ENCODE data around the gene ARHGAP42. TPM values are rescaled to one million over a fixed set of nuclear protein-coding genes. Genes with fewer than 3 reads are reported as not detected.

Gene ARHGAP42
- polyA plus RNA-seq, 4 donors, result 26.0 to 39.5 (median 26.4) TPM

DNA sequence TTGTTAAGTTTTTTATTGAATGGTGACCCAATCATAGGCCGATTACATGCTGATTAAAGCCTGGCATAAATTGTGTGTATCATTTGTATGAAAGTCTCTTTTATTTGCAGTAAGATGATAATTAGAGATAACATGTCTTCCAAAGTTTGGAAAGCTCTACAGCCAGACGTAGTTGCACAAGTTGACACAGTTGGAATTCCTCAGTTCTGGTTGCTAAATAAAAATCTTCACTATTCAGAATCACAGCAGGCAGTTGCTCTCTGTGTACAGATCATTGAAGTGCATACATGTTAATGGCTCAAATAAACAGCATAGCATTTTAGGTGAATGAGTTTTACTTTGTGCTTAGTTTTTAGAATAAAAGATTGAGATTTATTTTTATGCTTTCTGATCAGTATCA lies 69.5 kb downstream of the ARHGAP42 start:
- DNase-seq (ENCODE audit: low read depth in 4 of 4, low spot score in 3 of 4), result no peak

DNA sequence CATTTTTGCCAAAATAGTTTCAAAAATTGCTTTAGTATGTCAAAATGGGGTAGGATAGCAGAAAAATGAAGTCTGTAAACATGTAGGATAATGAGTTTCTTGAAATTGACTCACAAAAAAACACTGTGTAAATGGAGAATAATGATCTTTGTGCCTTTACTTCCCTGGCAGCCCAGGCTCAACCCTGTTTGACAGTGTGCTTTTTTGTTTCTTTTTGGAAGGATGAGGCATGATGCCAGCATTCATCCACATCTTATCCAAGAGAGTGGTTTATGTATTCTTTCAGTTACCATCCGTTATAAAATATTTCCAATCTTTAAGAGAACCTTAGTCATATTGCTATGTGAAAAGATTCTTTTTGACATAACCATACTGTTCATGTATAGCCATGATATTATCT lies 70.6 kb downstream of the ARHGAP42 start:
- DNase-seq (ENCODE audit: low read depth in 4 of 4, low spot score in 3 of 4), result no peak

DNA sequence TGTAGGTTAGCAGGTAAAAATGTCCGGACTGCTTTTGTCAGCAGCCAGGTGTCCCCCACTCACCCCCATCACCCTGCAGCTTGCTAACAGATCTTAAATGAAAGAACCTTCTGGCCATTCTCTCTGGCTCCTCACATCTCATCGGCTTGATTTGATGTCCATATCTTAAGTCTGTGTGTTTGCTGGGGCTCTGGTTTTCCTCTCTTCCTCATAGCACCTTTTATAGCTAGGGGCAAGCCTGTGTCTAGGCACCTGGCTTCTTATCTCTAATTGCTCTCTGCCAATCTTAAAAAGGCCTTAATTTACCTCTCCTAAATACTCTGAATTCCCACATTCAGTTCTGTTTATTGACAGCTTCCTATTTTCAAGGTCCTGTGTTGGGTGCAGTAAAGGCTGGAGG lies 72.0 kb downstream of the ARHGAP42 start:
- DNase-seq (ENCODE audit: low read depth in 4 of 4, low spot score in 3 of 4), result no peak

DNA sequence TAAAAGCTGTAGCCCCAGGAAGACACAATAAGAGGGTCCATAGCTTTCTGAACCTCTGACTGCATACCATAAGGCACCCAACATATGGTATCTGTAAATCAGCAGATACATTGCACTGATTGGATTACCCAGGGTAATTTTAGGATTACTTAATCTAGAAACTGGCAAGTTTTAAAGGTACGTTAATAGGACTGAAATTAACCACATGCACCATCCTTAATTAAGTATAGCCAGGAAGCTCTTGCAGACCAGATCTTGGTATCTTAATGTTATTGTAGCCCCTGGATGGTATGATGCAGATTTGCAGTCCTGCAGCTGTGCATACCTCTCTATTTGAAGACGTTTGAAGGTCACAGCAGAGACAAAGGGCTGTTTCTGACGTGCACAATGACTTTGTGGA lies 72.8 kb downstream of the ARHGAP42 start:
- DNase-seq (ENCODE audit: low read depth in 4 of 4, low spot score in 3 of 4), result no peak

DNA sequence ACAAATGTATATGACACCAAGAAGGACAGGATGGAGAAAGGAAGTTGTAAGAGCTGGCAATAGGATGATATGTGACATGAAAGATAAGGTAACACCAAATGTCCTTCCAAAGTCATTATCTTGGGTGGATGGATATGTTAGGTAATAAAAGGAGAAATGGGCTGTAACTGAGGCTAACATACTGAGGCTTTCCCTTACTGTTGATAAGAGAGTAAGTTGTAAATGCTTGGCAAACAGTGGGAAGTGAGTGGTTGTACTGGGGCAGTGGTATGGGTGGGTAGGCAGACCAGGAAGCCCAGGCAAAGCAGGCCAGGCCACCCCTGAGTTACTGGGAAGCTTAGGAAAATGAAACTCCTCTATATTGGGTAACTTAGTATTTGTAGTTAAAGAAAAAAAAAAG lies 73.7 kb downstream of the ARHGAP42 start:
- DNase-seq (ENCODE audit: low read depth in 4 of 4, low spot score in 3 of 4), result no peak

DNA sequence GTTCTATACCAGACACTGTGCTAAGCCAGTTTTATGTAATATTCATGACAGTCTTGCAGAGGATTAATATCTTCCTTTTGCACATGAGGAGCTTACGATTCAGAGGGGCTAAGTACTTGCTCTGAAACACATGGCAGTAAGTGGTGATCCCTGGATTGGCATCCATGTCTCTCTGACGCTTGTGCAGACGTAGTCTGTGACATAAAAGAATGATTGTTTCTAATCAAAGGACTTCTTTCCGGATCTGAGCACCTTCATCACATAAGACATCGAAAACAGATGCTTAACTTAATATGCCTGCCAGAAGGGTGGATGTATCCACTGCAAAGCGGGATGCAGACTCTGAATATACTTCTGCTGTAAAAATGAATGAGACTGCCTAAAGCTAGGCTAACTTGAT lies 74.8 kb downstream of the ARHGAP42 start:
- no peak for DNase-seq (ENCODE audit: low read depth in 4 of 4, low spot score in 3 of 4)

DNA sequence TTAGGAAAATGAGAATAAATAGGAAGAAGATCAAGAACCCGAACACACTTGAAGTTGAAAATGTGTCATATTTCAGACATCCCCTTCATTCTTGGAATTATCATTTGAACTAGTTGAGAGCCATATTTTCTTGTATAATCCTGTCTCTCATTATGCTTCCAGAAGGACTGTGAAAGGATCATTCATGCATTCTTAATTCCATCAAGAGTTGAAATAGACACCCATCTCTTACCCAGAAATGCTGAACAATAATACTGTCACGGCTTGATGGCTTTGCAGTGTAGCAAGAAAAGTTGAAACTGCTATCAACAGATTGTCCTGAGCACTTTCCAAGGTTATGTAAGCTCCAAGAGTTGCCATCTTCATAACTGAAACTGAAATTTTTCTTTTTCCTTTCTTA lies 79.7 kb downstream of the ARHGAP42 start:
- no peak for DNase-seq (ENCODE audit: low read depth in 4 of 4, low spot score in 3 of 4)

DNA sequence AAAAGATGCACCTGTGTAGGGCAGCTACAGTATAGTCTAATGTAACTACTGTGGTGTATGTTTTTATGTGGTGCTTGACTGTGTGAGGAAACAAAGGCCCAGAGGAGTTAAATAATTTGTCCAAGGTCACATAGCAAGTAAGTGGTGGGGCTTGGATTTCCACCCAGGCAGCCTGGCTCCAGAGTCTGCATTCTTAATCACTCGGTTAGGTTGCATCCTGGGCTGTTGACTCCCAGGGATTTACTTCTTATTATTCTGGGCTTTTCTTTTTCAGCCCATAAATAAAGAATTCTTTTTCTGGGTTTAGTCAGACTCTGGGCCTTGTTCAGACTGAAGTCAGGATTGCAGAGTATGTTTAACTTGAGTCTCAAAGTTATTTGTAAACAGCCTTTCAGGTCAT lies 82.1 kb downstream of the ARHGAP42 start:
- peak in 1 of 4 donors; percentile 24 for DNase-seq (ENCODE audit: low read depth in 4 of 4, low spot score in 3 of 4)

DNA sequence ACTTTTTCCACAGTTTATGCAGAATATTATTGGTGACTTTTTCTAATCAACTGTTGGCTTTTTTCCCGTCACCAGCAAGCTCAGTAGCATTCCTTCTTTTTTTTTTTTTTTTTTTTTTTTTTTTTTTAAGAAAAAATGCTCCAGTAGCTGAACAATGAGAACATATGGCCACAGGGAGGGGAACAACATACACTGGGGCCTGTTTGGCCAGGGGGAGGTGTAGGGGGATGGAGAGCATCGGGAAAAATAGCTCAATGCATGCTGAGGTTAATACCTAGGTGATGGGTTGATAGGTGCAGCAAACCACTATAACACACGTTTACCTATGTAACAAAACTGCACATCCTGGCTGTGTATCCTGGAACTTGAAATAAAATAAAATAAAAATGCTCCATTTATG lies 82.5 kb downstream of the ARHGAP42 start:
- DNase-seq (ENCODE audit: low read depth in 4 of 4, low spot score in 3 of 4), result no peak

DNA sequence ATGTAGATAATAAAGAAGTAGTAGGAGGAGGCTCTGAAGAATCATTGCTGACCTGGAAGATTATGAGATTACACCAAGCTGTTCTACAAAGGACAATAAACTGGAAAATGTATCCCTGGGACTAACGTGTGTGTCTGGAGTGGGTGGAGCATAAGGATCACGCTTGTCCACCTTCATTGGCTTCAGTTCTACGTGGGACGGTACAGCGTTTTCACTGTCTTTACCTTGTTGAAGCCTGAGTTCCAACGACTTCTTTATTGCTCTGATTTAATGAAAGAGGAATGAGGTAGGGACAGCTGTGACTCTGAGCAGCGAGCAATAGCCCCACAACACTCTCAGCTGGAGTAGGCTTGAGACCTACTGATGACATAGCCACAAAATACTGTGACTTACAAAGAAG lies 87.0 kb downstream of the ARHGAP42 start:
- no peak for DNase-seq (ENCODE audit: low read depth in 4 of 4, low spot score in 3 of 4)

DNA sequence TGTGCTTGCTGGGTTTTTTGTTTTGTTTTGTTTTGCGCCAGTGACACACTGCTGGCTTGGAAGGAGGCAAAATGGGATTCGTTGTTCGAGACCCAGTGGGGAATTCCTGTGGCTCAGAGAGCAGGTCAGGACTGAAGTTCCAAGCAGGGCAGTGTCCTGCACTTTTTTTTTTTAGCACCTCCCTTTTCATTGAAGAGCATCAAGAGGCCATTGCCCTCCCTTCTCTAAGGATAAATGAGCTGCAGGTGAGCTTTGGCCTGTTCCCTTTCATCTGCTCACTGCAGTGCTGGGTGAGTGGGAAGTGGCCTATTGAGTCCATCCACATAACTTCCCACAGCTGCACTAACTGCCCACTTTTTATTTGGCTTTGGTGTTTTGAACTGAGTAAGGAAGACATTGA lies 87.8 kb downstream of the ARHGAP42 start:
- no peak for DNase-seq (ENCODE audit: low read depth in 4 of 4, low spot score in 3 of 4)

DNA sequence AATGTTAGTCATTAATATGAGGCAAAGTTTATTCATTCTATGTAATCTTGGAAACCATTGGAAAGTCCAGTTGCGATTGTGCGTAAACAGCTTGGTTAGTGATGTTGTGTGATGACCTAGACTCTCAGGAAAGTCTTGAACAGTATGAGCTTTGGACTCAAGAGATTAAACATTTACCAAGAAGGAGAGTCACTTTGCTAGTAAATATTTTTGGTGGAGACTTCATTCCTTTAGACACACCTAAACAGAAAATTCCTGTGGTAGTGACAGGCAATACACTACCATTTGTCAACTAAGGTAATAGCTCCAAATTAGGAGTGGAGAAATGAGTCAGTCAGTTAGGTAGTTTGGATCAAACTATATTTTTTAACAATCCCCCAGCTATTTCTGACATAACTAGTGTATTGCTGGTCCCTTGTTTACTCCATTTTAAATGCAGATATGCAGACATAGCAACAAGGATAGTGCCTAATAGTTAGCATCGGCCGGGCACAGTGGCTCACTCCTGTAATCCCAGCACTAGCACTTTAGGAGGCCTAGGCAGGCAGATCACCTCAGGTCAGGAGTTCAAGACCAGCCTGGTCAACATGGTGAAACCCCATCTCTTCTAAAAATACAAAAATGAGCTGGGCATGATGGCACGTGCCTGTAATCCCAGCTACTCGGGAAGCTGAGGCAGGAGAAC lies 89.3 kb downstream of the ARHGAP42 start:
- DNase-seq (ENCODE audit: low read depth in 4 of 4, low spot score in 3 of 4), result no peak

DNA sequence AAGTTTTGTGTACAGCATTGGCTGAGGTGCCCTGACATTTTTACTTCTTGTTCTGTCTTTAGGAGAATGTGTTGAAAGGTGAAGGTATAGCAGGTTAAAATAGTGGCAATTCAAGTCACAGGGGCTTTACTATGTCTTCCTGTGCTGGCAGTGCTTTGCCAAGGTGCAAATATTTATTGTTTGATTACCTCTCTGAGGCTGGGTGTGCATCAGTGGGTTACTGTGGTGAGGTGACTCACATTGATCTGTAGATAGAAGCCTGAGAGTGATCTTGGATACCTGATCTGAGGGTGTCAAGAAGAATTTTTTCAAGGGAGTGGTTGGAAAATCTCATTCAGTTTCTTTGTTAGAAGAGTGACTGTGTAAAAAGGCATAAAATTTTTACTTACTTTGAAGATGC lies 90.0 kb downstream of the ARHGAP42 start:
- DNase-seq (ENCODE audit: low read depth in 4 of 4, low spot score in 3 of 4), result no peak

DNA sequence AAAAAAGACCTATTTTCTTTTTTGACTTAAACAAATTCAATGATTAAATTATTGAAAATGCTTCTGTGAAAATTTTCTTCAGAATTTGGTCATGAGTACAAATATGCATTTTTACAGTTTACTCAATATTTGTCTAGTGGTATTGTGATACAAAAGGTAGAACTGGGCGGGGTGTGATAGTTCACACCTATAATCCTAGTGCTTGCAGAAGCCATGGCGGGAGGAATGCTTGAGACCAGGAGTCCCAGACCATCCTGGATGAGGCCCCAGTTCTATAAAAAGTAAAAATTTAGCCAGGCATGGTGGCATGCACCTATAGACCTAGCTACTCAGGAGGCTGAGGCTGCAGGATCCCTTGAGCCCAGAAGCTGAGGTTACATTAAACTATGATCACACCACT lies 90.6 kb downstream of the ARHGAP42 start:
- DNase-seq (ENCODE audit: low read depth in 4 of 4, low spot score in 3 of 4), result no peak

DNA sequence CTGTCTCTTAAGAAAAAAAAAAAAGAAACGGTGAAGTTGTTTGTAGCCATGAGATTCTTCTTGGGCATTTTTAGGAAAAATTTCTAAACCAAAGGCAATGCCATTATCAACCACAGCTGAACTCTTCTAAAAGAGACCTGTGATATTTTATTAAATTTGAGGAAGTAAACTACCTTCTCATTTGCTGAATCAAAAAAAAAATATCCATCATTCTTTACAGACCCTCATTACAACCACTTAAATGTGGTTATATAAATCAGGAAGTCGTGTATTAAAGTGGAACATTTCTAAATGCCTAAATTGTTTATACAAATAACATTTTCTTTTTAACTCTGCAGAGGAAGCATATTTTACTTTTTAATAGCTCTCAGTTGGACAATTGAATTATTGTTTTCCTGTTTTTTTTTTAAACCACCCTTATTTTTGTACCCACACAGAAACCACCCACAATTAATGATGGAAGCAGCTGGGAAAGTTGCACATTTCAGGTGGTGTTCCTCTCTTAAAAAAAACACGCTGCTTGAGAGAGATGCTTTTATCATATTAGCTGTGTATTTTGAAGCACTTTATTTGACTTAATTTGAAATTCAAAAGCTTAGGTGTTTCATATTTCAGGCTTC lies 91.2 kb downstream of the ARHGAP42 start:
- no peak for DNase-seq (ENCODE audit: low read depth in 4 of 4, low spot score in 3 of 4)

DNA sequence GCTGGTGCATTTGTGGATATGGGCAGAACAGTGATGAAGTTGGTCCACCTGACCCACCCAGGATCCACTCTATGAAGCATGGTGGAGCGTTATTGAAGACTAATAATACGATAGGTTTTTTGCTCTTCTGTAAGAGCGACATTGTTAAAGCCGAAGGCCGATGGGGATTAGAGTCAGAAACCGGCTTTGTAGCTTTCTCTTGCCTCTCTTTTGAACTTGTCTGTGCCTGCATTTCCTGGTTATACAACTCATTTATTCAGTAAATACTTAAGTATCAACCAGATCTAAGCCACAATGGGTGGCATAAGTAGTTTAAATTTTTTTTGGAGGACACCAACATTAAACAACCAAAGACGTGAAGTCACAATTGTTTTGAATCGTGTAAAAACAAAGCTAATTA lies 93.4 kb downstream of the ARHGAP42 start:
- DNase-seq (ENCODE audit: low read depth in 4 of 4, low spot score in 3 of 4), result no peak

DNA sequence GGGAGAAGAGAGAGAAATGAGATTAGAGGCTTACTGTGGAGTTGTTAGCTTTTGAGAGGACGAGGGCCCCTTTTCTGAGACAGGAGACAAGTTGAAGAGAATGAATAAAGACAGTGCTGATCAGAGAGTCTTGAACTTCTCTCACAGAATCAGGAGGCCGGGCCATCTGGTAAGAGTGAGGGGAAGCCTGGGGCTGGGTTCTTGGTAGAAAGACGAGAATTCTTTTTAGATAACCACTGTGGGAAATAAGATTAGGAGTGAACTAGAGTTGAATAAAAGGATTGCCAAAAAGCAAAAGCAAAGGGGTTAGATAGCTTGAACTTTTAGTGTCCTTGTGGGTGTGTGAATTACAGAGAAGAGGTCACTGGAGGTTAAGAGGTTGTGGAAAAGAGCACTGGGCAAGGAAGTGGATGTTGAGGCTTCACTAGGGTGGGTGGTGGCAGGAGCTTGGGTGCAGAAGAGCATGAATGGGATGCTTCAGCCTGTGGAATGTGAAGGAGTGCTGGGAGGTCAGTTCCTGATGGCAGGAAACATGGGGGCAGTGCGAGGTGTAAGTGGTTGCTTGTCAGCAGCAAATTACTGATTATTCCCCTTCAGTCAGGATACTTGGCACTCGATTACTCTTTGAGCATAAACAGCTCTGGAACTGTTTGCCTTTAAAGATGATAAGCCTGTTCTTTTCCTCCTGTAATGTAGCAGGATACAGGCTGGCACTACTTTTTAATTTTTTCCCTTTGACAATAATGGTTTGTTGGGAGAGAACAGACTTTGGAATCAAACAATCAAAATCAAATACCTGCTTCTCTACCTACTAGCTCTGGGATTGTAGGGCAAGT lies 98.3 kb downstream of the ARHGAP42 start:
- DNase-seq (ENCODE audit: low read depth in 4 of 4, low spot score in 3 of 4), result no peak

DNA sequence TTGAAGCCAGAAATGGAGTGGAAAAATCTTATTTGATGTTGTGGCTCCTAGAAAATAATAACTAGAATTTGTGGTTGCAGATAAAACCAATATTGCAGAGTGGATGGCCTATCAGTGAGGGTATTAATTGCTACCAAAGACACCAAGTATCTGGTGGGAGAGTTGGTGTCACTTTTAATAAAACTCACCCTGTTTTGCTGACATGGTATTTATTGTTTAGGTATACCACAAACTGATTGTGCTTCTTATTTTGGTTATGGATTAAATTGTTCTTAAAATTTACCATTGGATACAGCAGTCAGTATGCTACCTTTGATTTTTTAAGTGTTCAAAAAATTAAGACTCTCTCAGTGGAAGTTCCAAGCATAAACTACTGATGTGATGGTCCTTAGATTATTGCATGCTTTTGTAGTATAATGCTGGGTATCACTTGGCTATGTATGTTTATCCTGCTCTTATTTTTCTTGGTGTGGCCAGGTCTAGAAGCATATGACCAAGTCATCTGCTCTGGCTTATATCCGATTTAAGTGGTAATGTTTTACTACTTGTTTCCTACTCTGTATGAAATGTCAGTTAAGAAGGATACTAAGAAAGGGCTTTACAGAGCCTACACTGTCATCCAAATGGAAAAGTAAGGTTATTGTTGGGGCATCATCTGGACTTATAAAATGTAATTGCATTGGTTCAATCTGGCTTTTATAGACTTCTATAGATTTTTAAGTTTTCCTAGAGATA lies 101.6 kb downstream of the ARHGAP42 start:
- no peak for DNase-seq (ENCODE audit: low read depth in 4 of 4, low spot score in 3 of 4)

DNA sequence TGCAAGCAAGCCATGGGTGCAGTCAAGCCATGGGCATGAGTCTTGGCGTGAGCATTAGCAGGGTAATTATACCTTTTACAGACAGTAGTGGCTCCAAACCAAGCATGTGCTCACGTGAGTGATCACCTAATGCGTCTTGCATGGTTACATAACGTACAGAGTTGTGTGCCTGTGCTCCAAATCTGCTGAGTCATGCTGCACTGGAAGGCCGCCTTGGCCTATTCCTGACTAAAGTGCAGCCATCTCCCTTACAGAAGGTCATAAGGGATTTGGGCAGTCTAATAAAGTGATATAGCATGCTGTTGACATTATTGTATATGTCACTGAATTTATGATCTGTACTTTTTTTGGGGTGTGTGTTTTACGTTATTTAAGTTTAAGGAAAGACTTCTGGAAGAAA lies 102.4 kb downstream of the ARHGAP42 start:
- no peak for DNase-seq (ENCODE audit: low read depth in 4 of 4, low spot score in 3 of 4)

DNA sequence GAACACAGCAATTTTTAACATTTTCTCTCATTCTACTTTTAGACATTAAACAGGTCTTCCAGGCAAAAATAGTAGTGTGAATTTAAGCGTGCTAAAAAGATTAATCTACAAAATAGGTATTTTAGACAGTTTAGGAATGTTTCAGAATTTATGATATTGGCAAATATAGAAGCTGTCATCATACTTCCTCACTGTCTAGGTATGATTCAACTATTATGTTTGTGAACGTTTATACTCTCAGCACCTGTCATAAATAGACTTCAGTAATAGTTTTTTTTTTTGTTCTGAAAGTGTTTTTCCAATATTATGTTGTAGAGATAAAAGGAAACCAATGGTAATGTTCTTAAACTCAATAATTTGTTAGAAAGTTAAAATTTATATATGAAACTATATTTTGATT lies 103.0 kb downstream of the ARHGAP42 start:
- DNase-seq (ENCODE audit: low read depth in 4 of 4, low spot score in 3 of 4), result no peak

DNA sequence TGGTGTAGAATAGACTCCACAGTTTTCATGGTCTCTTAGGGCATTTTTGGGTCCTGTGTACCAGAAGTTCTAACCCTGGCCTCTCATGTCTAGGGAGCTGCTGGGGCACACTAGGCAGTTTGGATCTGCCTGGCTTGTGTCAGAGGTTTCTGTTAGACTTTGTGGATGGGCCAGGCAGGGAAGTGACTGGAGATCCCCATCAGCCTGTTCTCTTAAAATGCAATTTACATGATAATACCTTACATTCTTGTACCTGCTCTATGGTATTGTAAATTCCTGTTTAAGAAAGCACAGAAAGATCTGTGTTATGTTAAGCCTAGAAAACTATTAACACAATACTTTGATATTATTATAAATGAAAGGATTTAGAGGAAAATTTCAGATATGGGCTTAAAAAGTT lies 104.0 kb downstream of the ARHGAP42 start:
- DNase-seq (ENCODE audit: low read depth in 4 of 4, low spot score in 3 of 4), result no peak

Data from left renal pelvis (tissue), 4 donors.